Erythroblast (primary cell): ENCODE results near the gene BHLHE41.

Experiments used
- DNase-seq, 2 experiments: peaks; one replicate each; lab custom pipeline; 2025; lab: John Stamatoyannopoulos, UW
- GATA1 ChIP-seq: IDR thresholded peaks from 2 replicates; pipeline ENCODE4 v1.6.1; 2011; ENCODE audit warnings: low read depth, mild to moderate bottlenecking, control low read depth, low read length, moderate library complexity
- POLR2A ChIP-seq: IDR thresholded peaks from 2 replicates; pipeline ENCODE4 v1.6.1; 2011; ENCODE audit warnings: mild to moderate bottlenecking, low read length

Gene BHLHE41

GRCh38 chr12:26124446-26125399, at the start of gene BHLHE41:
TSS of gene BHLHE41 (minus strand) at chr12:26125037. CDS start at chr12:26124779, 258 bp downstream.
- TF ChIP-seq POLR2A (no peak), GATA1 (no peak)
- no peak for DNase-seq

DNA sequence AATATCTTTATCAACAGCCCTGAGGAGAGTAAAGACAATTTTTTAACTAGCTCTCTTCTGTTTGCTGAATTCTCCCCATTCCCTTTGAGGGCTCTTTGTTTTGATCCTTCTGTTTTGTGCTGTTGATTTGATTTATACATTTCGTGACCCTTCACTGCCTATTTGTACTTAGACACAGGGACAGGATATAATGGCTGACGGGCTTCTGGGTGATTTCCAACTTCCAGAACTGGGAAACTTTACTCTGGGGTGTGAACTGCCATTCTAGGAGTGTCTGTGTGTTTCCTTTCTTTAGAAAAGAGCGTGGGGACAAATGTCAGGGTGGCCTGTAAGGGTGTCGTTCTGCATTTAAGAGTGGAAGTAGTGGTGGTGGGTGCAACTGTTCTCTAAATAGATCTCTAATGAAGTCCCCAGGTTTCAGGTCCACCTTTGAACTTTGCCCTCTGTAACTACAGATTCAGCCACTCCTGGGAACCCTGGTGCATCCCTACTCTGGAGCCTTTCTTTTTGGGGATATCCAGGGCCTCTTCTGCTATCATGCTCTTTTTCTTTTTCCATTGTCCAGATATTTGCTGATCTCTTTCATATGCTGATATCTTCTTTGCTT, 48.2 kb upstream of the BHLHE41 start:
- no peak for DNase-seq
- TF ChIP-seq GATA1 (no peak), POLR2A (no peak)

- TF ChIP-seq GATA1 (no peak), POLR2A (no peak)
- DNase-seq = no peak
These were observed 47.7 kb upstream of the BHLHE41 start for GRCh38 chr12:26172539-26172938.

DNA sequence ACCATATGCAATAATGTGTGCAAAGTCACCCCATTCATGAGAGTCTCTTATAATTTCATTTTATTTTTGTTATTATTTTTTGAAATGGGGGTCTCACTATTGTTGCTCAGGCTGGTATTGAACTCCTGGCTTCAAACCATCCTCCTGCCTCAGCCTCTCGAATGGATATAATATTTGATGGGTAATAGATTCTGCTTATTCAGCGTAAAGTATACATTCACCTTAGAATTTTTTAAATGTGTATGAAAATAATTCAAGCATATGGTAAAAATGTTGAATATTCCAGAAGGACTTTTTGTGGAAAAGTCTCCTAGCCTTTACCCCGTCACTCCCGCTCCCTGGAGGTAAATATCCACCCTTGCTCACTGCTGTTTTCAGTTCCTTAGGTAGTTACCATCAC, 47.2 kb upstream of the BHLHE41 start:
- TF ChIP-seq GATA1 (no peak), POLR2A (no peak)
- DNase-seq = no peak

DNA sequence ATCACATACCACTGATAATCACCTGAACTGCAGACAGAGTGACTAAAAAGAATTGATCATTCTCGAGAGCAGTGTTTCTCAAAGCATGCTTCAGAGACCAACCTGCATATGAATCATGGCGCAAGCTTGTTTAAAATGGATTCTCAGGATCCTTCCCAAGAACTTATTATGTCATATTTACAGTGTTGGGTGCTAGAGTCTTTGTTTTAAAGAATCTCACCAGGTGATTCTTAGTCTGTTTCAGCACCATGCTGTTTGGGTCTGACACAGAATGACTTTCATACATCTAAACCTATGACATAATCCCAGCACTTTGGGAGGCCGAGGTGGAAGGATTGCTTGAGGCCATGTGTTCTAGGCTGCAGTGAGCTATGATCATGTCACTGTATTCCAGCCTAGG, 39.3 kb upstream of the BHLHE41 start:
- TF ChIP-seq GATA1 = no peak
- TF ChIP-seq POLR2A = no peak
- DNase-seq = no peak

GRCh38 chr12:26162905-26163304, 38.1 kb upstream of the BHLHE41 start:
- DNase-seq = no peak
- no peak for TF ChIP-seq GATA1
- TF ChIP-seq POLR2A = no peak

GRCh38 chr12:26162174-26162573, 37.3 kb upstream of the BHLHE41 start:
- DNase-seq = no peak
- no peak for TF ChIP-seq GATA1
- no peak for TF ChIP-seq POLR2A

- no peak for DNase-seq
- no peak for TF ChIP-seq GATA1
- TF ChIP-seq POLR2A = no peak
These were observed 33.4 kb upstream of the BHLHE41 start for GRCh38 chr12:26158078-26158764.

- TF ChIP-seq GATA1 (no peak), POLR2A (no peak)
- DNase-seq = no peak
These were observed 32.2 kb upstream of the BHLHE41 start for GRCh38 chr12:26157001-26157400.

- TF ChIP-seq GATA1 (no peak), POLR2A (no peak)
- no peak for DNase-seq
These were observed 31.5 kb upstream of the BHLHE41 start for GRCh38 chr12:26156201-26156871.

GRCh38 chr12:26153421-26154154, 28.8 kb upstream of the BHLHE41 start:
- TF ChIP-seq GATA1 (no peak), POLR2A (no peak)
- no peak for DNase-seq

DNA sequence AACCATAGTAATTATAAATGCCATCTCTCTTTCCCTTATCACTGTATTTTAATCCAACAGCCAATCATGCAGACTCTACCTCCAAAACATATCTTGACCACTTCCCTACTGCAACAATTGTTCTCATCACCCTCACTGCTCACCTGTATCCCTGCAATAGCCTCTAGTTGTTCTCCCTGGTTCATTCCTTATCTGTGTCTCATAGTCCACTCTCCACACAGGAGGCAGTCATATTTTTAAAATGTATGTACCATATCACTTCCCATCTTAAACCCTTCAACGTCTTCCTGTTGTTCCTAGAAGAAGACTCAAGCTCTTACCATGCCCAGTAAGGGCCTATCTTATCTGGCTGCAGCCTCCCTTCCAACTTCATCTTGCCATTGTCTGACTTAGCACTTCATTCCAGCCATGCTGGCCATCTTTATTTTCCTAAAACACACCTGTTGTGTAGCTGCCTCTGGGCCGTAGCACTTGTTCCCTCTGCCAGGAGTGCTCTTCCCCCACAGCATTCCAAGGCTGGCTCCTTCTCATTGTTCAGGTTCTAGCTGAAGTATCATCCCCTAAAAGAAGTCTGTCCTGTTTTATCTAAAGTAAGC, 27.8 kb upstream of the BHLHE41 start:
- no peak for TF ChIP-seq GATA1
- no peak for TF ChIP-seq POLR2A
- DNase-seq = no peak
